ELF-1 (cell line): ENCODE measurements around the gene DUSP1.

Experiments
- DNase-seq: peaks from one replicate; pipeline ENCODE4 v3.0.0-alpha.2; 2016; ENCODE audit warnings: low read depth, low spot score

The DUSP1 gene

GRCh38 chr5:172743112-172743959 is 27.7 kb downstream of the DUSP1 start:
- DNase-seq: no peak

GRCh38 chr5:172741206-172741582 is 29.8 kb downstream of the DUSP1 start:
- DNase-seq: no peak

GRCh38 chr5:172740428-172741205 is 30.4 kb downstream of the DUSP1 start:
- peak; percentile 56 for DNase-seq

DNA sequence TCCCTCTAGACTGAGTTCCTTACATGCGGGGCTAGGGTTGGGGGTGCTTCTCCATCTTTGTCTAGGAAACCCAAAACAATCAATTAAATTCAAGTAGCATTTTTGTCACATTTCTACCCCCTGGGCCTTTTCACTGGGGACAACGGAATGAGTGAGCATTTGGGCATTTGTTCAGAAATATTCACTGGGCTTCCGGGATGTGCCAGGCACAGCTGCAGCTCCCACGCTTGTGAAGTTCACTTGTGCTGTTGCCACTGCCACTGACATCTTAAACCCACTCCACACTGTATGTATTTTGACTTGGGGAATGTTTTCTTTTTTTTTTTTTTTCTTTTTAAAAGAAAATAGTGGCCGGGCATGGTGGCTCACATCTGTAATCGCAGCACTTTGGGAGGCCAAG is 31.6 kb downstream of the DUSP1 start:
- DNase-seq: no peak

DNA sequence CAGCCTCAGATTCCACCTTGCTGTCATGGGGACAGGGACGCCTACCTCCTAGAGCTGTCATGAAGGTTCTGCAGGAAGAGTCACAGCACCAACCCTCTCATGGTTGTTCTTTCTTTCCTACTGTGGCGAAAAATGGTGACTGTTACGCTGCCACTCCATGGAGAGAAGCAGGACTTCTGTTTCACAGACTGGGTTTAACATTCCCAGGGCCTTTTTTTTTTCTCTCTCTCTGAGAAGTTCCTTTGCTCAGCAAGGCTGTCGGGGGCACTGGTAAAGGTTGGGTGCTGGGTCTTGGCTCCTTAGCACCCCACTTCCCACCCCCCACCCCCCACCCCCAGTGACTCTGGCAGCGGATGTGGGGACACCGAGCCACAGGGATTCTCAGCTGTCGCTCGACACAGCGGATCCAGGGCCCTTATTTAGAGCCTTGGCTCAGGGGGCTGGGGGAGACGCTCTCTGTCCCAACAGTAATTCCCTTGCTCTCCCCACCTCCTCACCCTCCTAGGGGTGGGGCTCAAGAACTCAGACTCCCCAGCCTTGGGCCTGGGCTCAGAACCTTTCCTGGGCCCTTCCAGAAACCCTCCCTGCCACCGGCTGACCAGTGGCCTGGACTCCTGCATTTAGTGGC is 34.4 kb downstream of the DUSP1 start:
- DNase-seq: no peak

DNA sequence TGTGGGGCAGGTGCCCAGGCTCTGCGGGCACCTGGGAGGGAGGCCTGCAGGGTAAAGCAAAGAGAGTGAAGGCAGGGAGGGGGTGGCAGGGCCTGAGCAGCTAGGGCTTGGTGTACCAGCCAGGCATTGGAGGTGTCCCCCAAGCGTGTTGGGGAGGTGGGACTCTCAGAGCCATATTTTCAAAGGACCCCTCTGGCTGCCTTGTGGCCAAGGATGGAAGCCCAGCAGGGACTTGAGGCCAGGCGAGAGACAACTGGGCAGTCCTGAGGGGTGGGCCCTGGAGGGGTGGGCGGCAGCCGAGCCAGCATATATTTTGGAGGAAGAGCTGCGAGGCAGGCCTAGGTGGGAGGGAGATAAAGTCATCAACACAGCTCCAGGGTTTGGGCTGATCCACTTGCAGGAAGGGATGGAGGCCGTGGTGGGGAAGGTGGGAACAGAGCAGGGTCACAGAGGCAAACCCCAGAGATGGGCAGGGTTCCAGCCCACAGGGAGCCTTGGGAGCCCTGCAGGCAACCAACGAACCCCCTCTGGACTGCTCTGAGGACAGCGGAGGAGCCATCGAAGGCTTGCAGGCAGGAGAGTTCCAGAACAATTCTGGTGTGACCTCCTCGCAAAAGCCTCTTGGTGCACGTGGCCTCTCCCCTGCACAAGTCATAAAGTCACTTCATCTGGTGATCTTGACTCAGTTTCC is 35.7 kb downstream of the DUSP1 start:
- no peak for DNase-seq

DNA sequence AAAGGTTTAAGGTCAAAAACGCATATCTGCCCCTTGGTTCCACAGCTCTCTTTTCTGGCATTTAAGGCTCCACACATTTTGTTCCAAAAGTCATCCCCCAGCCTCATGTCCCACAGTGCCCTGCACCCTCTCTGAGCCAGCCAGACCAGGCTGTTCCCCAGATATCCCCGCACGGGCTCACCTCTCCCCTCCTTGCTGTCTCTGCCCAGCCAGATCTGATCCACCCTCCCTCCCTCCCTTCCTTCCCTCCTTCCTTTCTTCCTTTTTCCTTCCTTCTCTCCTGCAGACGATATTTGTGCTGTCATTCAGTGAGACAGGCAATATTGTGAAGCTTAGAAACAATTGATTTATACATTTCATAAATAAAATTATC is 37.0 kb downstream of the DUSP1 start:
- no peak for DNase-seq

GRCh38 chr5:172733131-172733973 is 37.6 kb downstream of the DUSP1 start:
- peak; percentile 85 for DNase-seq

GRCh38 chr5:172732201-172732865 is 38.7 kb downstream of the DUSP1 start:
- no peak for DNase-seq

GRCh38 chr5:172731680-172732074 is 39.3 kb downstream of the DUSP1 start:
- no peak for DNase-seq

DNA sequence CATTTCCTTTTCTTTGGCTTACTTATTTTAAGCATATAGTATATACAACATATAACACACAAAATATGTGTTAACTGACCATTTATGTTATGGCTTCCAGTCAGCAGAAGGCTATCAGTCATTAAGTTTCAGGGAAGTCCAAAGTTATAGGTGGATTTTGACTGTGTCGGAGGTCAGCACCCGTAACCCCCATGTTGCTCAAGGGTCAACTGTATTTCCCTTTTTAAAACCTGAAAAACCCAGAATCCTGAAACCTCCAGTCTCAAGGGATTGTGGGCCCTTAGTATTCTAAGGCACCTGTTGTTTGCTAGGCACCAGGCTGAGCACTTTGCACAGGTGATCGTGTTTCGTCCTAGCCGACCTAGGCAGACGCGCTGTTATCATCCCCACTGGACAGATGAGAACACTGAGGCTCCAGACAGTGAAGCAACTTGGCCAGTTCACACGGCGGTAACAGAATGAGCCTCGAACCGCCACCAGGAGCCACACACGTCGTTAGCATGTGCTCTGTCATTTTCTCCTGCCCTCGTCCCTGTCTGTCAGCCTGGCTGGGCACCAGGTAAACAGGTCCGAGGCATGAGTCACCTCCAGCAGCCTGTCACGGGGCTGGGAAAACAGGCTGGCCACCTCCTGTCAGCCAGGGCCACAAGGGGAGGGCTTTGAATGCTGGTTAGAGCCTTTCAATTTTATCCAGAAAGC is 39.9 kb downstream of the DUSP1 start:
- DNase-seq: peak; percentile 71

GRCh38 chr5:172730222-172730621 is 40.8 kb downstream of the DUSP1 start:
- no peak for DNase-seq

GRCh38 chr5:172729588-172729987 is 41.4 kb downstream of the DUSP1 start:
- no peak for DNase-seq

DNA sequence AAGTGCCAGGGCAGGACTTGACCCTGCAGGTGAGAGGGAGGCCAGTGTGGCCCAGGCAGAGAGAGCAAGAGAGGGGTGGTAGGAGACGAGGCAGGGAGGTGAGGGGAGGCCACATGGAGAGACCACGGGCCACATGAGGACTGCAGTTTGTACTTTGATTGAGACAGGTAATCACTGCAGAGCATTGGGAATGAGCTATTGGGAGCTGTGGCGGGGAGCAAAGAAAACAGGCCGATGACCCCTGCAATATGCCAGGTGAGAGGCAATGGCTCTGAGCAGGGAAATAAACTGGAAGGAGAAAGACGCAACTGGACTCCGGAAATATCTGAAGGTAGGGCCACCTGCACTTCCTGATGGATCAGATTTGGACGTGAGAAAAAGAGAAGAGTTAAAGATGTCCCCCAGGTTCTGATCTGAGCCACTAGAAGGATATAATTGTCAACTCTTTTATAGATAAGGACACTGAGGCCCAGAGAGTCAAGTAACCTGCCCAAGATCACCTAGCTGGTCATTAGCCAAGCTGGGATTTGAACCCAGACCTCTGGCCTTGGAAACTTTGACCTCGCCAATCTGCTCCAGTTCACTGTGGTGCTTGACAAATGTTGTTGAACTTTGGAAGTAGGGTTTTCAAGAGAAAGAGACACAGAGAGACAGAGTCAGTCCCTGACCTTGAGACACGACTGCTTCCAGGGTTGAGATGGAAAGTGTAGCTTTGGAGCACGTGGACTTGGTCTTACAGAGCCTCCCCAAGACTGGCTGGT is 42.3 kb downstream of the DUSP1 start:
- DNase-seq: no peak

DNA sequence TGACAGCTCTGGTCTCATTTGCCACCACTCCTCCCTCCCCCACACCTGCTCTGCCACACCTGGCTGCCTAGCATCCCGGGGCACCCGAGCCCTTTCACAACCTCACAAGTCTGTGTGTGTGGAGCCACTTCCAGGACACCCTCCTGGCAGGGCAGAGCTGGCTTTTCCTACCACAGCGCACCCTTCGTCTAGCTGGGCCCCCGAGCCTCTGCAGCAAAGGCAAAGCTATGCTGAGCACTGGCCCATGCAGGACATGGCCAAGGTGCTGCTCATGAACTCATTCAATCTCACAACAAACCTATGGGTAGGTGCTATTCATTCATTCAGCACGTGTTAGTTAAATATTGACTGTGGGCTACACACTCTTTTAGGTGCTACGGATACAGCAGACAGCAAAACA is 43.4 kb downstream of the DUSP1 start:
- DNase-seq: no peak

- DNase-seq: no peak
Observed at GRCh38 chr5:172726966-172727365, 44.0 kb downstream of the DUSP1 start.

GRCh38 chr5:172725785-172726184 is 45.2 kb downstream of the DUSP1 start:
- DNase-seq: no peak

DNA sequence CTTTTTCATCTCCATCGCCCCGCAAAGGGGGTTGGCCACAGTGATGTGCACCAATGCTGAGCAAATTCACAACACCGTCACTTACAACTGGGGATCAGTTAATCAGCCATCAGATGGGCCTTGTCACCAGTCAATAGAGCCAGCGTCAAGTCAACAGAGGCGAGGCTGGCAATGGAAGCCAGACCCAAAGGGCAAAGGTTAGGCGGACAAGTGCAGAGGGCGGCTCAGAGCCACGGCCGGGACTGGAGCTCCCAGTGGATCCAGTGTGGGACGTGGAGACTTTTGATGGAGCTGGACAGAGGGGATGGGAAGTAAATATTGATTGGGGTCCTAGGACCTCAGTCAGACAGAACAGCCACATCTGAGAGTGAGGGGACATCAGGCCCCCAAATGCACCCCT is 45.7 kb downstream of the DUSP1 start:
- DNase-seq: no peak
